ENCODE data around the gene DSG3.
A peak's percentile ranks its signal among the peaks of the same experiment; 100 is the strongest.

Gene DSG3

GRCh38 chr18:31447530-31448191, at the start of gene DSG3:
Gene DSG3, plus strand, starts transcription at chr18:31447741. Its CDS starts 137 bp downstream, at chr18:31447878.
- DNase-seq: no peak
- intact Hi-C loops (cut with DNase I): no loop called here

- intact Hi-C loops (cut with DNase I): no loop called here
- no peak for DNase-seq
Observed at GRCh38 chr18:31398191-31398590, 49.4 kb upstream of the DSG3 start.

GRCh38 chr18:31399306-31400032, 48.1 kb upstream of the DSG3 start:
- DNase-seq: no peak
- intact Hi-C loops (cut with DNase I): no loop called here

GRCh38 chr18:31401156-31402025, 46.1 kb upstream of the DSG3 start:
- DNase-seq: no peak
- intact Hi-C loops (cut with DNase I): no loop called here

GRCh38 chr18:31402026-31402373, 45.5 kb upstream of the DSG3 start:
- no peak for DNase-seq

GRCh38 chr18:31403409-31403808, 44.1 kb upstream of the DSG3 start:
- DNase-seq: no peak
- intact Hi-C loops (cut with DNase I): no loop called here

More at GRCh38 chr18:31402026-31402373, 45.5 kb upstream of the DSG3 start:
- intact Hi-C loops (cut with DNase I): no loop called here

- DNase-seq: no peak
- intact Hi-C loops (cut with DNase I): no loop called here
Observed at GRCh38 chr18:31407649-31408048, 39.9 kb upstream of the DSG3 start.

- intact Hi-C loops (cut with DNase I): no loop called here
- no peak for DNase-seq
Observed at GRCh38 chr18:31409276-31409675, 38.3 kb upstream of the DSG3 start.

GRCh38 chr18:31410716-31411483, 36.6 kb upstream of the DSG3 start:
- intact Hi-C loops (cut with DNase I): no loop called here

GRCh38 chr18:31413137-31413536, 34.4 kb upstream of the DSG3 start:
- intact Hi-C loops (cut with DNase I): no loop called here

More at GRCh38 chr18:31410716-31411483, 36.6 kb upstream of the DSG3 start:
- no peak for DNase-seq

GRCh38 chr18:31417850-31418249, 29.7 kb upstream of the DSG3 start:
- no peak for DNase-seq
- intact Hi-C loops (cut with DNase I): no loop called here

More at GRCh38 chr18:31413137-31413536, 34.4 kb upstream of the DSG3 start:
- no peak for DNase-seq

- intact Hi-C loops (cut with DNase I): no loop called here
- no peak for DNase-seq
Observed at GRCh38 chr18:31419457-31419932, 28.0 kb upstream of the DSG3 start.

GRCh38 chr18:31420032-31420431, 27.5 kb upstream of the DSG3 start:
- DNase-seq: no peak
- intact Hi-C loops (cut with DNase I): no loop called here

GRCh38 chr18:31420524-31420923, 27.0 kb upstream of the DSG3 start:
- no peak for DNase-seq
- intact Hi-C loops (cut with DNase I): no loop called here

- intact Hi-C loops (cut with DNase I): no loop called here
- peak in 2 of 42 donors; percentile 10 to 19 for DNase-seq
Observed at GRCh38 chr18:31424383-31424988, 23.1 kb upstream of the DSG3 start.

- intact Hi-C loops (cut with DNase I): no loop called here
- DNase-seq: no peak
Observed at GRCh38 chr18:31426021-31426420, 21.5 kb upstream of the DSG3 start.

GRCh38 chr18:31426871-31427406, 20.6 kb upstream of the DSG3 start:
- intact Hi-C loops (cut with DNase I): no loop called here

GRCh38 chr18:31428211-31428610, 19.3 kb upstream of the DSG3 start:
- intact Hi-C loops (cut with DNase I): no loop called here
- DNase-seq: no peak

More at GRCh38 chr18:31426871-31427406, 20.6 kb upstream of the DSG3 start:
- no peak for DNase-seq
